Measurements from ENCODE around the gene PRKCSH.
"Not testable (repeated sequence)": the region's sequence is repeated elsewhere in the genome, so short reads cannot be mapped to it uniquely, and the experiment has no call there.

PRKCSH gene

DNA sequence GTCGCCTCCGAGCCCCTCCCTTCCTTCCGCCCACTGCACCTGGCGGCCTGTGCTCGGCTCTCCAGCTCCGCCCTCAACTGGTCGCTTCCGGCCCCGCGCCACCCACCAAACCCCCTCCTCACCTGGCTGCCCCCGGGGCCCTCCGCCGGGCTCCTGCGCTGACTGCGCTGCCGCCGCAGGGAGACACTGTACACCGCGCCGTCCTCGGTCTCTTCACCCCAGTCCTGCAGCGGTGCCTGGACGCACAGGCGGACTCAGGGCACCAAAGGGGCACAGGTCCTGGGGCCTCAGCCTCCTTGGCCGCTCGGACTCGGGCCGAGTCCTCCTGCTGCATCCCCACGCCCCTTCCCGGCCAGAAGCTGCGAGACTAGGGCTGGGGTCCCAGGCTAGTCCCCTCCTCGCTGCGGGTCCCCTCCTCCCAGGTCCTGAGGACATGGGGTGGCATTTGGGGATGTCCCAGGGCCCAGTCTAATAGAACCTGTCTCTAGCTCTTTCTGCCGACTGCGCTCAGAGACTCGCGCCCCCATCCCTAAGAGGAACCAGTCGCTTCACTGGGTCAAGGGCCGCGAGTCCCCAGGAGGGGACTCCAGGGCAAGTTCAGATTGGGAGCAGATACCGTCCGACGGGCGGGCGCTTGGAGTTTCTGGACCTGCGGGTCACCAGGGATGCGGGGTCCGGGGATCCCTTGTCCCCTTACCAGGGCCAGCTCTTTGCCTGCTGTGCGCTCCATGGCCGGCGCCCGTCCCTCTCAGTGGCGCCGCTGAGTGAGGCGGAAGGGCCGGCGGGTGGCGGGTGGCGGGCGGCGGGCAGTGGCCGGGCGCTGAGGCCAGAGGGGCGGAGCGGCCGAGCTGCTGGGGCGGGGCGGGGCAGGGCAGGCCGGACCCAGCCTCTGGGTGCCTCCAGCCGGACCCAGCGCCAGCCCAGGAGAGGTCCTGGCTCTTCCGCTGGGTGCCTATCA is 16.6 kb upstream of the PRKCSH start, which contains the start of gene RGL3:
TSS of gene RGL3 (minus strand) at position 766 of the 958 bp plus-strand sequence. CDS start at position 730, 36 bp downstream.
- no peak for FAIRE-seq
- DNase-seq (ENCODE audit: insufficient read length, low spot score) = no peak

DNA sequence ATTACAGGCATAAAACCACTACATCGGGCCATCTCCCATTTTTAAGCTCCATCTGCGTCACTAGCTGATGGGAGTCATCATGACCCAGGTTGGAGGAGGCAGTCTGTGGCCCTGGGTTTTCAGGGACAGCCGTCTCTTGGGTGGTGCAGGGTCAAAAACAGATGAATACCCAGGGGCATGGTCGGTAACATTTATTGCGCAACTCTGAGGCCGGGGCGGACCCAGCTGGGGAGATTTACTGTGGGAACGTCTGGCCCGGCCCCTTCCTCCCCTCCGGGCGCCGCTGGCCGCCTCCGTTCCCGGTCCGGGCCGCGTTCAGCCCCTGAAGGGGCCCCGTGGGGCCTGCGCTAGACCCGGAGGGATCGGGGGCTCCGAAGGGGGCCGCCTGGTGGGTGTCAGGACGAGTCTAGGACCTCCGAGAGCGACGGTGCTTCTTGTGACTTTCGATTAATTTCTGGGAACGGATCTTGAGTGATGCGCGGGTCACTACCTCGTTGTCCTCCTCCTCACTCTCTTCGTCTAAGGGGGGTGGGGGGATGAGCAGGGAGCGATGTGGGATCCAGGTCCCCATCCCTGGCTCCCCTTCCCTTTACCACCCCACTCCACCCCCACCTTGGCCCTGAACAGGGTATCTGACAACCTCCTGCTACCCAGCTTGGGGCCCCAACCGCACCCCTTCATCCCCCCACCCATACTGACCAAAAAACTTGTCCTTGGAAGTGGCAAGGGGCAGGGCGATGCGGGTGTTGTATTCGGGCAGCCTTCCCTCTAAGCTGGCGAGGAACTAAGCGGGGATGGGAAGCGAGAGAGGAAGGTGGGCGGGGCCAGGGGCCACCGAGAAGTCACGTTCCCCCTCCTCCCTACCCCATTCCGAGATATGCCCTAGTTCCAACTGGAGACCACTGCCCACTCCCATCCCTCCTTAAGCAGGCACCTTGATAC is 14.7 kb upstream of the PRKCSH start:
- DNase-seq (ENCODE audit: insufficient read length, low spot score) (no peak), FAIRE-seq (no peak)

DNA sequence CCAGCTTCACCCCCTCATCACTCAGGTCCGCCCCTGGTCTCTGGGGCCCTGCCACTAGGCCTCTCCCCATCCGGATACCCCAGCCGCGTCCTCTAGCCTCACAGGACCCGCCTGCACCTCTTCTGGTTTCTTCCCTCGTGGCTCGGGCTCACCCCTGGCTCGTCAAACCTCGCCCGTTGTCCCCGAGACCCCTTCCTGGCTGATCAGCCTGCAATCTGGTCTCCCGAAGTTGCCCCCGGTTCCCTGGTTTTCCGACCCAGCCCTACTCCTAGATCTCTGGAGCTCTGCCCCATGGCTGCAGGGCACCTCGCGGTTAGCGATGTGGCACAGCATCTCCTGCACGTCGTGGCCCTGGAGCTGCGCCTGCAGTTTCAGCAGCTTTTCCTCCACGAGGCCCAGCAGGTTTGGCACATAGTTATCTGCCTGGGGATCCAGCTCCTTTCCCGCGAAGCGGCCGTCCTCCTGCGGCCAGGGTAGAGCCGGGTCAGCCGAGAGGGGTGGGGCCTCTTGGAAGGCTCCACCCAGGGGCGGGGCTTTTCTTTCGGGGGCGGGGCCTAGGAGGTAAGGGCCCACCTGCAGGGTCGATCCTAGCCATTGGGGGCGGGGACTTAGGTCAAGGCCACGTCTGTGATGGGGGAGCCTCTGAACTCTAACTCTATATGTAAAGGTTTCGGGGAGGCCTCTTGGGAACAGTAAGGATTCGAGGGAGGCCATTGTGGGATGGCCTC is 13.9 kb upstream of the PRKCSH start:
- DNase-seq (ENCODE audit: insufficient read length, low spot score) (peak; percentile 72), FAIRE-seq (no peak)

DNA sequence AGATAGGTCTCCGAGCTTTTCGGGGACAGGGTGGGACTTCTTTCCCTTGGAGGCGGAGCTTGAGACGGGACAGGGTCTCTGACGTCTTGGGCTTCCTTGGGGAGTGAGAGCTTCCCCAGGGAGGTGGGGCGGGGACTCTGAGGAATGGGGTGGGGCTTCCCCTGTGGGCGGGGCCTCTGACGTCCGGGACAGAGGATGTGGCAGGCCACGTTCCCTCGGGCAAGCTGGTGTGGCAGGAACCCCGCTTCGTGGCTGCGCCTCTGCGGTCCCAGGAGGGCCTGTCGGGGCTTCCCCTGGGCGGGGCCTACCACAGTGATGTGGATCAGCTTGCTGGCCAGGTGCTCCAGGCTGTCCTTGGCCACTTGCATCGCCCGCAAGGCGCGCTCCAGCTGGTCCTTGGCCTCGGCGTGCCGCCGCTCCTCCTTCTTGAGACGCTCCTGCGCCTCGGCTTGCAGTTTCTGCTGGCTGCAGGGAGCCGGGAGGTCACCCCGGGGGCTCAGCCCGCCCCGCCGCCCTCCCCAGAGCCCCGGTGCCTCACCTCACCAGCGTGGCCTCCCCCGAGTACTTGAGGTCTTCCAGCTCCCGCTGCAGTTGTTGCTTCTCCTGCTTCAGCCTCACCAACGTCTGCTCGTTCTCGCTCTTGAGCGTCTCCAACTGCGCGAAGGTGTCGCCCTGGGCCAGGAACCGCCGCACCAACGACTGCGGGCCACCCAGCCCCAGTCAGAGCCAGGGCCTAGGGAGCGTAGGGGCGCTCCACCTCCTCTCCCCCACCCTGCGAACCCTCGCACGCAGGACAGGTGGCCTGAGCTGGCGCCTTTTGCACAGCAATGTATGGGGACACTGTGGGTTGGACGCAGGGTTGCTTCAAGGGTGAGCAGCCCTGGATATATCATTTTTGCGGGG is 13.0 kb upstream of the PRKCSH start:
- peak; percentile 94 for DNase-seq (ENCODE audit: insufficient read length, low spot score)
- FAIRE-seq = peak; percentile 90

DNA sequence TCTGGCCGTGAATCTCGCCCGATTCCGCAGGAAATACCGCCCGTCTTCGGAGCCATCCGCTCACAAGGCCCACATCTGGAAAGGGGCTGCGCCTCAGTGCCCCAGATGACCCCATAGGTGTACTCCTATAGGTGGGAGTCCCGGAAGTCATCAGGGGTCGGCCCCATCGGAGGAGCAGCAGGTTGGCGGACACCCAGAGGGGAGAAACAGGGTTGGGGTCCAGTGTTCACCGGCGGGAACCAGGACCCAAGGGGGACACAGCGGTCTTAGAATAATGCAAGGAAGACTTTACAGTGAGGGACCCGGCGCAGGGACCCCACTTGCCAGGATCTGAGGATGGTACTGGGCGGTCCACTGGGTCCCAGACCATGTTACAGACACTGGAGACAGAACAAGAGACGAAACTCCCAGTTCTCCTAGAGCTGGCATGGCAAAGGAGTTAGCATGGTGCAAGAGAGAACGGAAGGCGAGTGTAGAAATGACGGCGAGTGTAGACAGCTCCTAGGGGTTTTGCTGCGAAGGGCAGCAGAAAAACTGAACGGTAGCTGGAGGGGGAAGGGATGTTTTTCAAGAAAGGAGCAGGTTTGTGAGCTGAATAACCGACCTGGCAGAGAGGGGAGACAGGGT is 12.2 kb upstream of the PRKCSH start:
- FAIRE-seq = no peak

DNA sequence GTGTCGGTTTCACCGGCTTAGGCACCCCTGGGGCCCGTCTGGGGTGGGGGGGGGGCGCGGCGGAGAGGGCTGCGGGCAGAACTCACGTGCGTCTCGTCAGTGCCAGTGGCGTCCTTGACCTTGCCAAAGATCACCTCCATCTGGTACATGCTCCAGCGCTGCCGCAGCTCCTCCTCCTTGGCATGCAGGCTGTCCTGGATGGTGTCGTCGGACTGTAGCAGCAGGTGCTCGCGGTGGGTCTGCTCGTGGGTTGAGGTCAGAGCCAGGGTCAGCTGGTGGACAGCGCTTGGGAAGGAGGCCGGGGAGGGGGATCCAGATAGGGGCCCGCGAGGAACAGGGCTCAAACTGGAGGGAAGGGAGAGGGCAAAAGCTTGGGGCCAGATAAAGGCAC is 11.6 kb upstream of the PRKCSH start:
- DNase-seq (ENCODE audit: insufficient read length, low spot score) (no peak), FAIRE-seq (no peak)

More for the DNA sequence above, 12.2 kb upstream of the PRKCSH start:
- DNase-seq (ENCODE audit: insufficient read length, low spot score) = no peak

DNA sequence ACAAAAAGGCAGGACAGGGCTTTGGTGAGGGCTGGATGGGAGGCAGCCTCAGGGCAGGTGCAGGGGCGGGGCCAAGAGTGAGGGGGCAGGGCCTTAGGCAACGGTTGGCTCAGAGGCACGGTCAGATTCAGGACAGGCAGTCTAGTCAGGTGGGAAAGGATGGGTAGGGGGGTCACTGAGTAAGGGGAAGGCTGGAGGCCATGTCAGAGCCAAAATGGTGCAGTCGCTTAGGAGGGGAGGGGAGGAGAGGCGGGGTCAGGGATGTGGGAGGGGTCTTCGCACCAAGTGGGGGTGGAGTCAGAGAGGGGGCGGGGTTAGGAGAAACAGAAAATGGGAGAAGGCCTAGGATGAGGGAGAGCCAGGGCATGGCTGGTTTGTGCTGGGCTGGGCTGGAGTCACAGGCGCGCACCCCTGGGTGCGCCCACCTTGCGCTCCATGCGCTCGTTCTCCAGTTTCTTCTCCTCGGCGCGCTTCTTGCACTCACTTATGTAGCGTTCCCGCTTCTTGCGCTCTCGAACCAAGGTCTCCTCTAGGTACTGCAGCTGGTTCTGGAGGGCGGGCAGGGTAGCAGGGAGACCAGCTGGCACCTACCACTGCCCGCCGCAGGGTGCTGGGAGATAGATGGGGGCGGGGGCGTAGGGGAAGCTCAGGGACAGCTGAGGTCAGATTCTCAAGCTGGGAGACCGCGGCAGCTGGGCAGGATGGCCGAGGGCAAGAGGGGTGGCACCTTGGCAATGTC is 9.5 kb upstream of the PRKCSH start:
- FAIRE-seq = no peak
- no peak for DNase-seq (ENCODE audit: insufficient read length, low spot score)

DNA sequence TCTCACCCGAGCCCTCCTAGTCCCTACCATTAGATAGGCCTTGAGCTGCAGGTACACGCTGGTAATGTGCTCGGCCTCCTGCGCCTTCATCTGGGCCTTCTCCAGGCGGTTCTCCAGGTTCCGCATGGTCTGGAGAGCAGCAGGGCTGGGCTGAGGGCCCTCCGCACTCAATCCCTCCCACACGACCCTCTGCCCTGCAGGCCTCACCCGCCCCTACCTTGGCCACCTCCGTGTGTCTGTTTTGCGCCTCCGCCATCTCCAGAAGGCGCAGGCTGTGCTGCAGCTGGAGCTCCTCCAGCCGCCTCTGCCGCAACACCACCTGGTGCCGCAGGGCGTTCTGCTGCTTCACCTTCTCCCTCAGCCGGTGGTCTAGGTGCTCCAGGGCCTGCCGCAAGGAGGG is 8.8 kb upstream of the PRKCSH start:
- DNase-seq (ENCODE audit: insufficient read length, low spot score) = no peak
- no peak for FAIRE-seq

DNA sequence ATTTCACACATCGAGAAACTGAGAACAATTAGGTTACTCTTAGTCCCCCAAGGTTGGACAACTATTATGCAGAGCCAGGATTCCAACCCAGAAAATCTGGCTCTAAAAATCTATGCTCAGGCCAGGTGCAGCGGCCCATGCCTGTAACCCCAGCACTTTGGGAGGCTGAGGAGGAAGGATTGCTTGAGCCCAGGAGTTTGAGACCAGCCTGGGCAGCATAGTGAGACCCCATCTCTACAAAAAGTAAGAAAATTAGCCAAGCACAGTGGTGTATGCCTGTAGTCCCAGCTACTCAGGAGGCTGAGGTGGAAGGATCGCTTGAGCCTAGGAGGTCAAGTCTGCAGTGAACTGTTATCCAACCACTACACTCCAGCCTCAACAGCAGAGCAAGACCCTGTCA is 1.9 kb upstream of the PRKCSH start:
- FAIRE-seq; DNase-seq (ENCODE audit: insufficient read length, low spot score): not testable (repeated sequence)

DNA sequence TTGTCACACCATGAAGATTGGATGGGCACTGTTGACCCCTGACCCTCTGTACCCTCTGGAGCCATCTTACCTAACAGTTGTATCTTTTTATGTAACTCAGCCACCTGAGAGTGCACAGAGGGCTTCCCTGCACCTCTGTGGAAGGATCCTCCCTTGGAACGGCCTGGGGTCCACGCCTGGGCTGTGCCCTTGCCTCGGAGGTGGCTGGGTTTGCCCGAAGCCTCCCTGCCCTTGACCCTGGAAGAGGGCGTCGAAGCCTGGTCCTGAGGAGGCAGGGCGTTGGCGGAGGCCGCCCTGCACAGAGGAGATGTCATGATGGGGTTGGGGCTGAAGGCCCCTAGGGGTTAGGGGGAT is 755 bp upstream of the PRKCSH start:
- FAIRE-seq = no peak
- no peak for DNase-seq (ENCODE audit: insufficient read length, low spot score)

DNA sequence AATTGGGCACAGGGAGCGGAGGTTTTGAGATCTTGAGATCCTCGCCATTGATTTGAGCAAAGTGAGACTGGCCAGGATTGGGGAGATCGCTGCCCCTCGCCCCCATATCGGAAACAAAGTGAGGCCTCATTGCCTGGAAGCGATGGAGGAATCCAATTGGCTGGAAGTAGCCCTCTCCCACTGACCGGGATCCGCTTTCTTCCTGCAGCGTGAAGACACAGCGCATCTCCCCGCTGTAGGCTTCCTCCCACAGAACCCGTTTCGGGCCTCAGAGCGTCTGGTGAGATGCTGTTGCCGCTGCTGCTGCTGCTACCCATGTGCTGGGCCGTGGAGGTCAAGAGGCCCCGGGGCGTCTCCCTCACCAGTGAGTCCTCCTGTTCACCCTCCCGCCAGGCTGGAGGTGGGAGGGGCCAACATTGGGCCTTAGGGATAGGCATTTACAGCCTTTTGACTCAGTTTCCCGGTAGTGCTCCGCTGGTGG is 438 bp downstream of the PRKCSH start:
- FAIRE-seq (no peak), DNase-seq (ENCODE audit: insufficient read length, low spot score) (no peak)

DNA sequence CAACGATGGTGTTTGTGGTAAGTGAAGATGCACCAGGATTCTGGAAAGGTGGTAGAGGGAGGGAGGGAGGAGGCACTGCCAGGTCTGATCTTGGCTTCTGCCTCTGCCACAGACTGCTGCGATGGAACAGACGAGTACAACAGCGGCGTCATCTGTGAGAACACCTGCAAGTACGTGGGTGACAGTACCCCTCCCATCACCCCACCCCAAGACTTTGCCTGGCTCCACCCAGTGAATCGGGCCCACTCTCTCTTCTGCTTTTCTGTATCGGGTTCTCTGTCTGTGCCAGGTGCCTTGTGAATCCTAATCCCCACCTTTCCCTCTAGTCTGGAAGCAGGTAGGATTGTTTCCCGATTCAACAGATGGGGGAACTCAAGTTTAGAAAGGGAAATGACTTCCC is 2.5 kb downstream of the PRKCSH start:
- FAIRE-seq (no peak), DNase-seq (ENCODE audit: insufficient read length, low spot score) (no peak)

DNA sequence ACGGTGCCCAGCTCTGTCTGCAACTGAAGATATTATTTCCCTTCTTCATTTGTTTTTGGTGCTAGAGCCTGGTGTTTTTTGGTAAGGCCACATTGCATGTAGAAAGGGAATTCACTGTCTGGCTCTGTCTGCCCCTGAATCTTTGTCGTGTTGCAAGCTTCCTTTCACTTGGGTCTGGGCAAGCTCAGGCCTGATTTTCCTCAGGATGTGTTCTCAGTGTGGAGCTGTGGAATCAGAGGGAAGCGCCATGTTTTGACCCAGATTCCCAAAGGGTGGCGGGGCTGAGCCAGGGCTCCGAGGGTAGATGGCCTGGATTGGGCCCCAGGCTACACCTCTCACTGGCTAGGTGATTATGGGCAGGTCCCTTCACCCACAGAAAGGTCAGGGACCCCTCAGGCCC is 8.6 kb downstream of the PRKCSH start:
- FAIRE-seq (no peak), DNase-seq (ENCODE audit: insufficient read length, low spot score) (no peak)

DNA sequence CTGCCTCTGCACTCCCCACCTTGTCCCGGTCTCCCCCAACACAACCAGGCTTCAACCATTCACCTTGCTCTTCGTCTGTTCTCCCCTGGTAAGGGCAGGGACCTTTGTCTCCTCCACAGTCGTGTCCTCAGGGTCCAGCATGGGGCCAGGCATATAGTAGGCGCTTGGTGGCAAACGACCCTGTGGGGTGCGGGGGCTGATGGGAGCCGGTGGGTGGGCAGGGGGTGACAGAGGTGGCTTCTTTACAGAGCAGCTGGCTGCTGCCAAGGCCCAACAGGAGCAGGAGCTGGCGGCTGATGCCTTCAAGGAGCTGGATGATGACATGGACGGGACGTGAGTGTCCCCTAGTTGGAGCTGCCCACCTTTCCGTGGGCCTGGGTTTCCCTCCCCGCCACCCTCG is 9.7 kb downstream of the PRKCSH start:
- FAIRE-seq (no peak), DNase-seq (ENCODE audit: insufficient read length, low spot score) (no peak)

DNA sequence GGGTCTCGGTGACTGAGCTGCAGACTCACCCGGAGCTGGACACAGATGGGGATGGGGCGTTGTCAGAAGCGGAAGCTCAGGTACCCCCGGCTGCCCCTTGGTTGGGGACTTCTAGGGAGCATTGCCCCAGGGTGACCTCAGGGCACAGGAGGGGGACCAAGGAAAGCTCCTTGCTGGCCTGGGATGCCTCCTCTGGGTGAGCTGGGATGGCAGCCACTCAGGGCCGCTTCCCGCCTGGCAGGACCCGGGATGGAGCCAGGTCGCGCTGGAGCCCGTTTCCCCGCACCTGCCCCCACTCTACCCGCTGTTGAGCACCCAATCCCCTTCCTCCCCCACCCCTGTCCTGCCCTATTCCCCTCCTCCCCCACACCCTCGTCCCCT is 10.8 kb downstream of the PRKCSH start:
- DNase-seq (ENCODE audit: insufficient read length, low spot score) (no peak), FAIRE-seq (no peak)

DNA sequence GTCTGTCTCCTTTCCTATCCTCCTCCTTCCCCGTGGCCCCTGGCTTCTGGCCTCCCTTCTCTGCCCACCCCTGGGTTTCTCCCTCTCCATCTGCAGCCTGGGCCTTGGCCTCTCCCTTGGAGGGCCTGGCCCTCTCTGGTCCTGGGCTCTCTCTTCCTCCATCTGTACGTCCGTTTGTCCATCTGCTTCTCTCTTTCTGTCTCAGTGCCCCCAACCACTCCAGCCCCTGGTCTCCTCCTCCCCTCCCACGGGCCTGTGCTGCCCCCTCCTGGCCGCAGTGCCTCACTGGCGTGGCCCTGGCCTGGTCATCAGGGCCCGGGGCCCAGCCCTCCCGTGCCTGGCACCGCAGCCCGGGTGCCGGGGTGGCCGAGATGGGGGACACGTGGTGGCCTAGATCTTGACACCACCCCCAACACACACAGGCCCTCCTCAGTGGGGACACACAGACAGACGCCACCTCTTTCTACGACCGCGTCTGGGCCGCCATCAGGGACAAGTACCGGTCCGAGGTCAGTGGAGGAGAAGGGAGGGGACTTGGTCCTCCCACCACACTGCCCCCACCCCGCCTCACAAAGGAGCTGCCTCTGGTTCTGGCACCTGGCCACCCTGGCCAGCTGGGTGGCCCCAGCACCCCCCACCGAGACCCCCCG is 11.3 kb downstream of the PRKCSH start:
- DNase-seq (ENCODE audit: insufficient read length, low spot score) (peak; percentile 77), FAIRE-seq (no peak)

DNA sequence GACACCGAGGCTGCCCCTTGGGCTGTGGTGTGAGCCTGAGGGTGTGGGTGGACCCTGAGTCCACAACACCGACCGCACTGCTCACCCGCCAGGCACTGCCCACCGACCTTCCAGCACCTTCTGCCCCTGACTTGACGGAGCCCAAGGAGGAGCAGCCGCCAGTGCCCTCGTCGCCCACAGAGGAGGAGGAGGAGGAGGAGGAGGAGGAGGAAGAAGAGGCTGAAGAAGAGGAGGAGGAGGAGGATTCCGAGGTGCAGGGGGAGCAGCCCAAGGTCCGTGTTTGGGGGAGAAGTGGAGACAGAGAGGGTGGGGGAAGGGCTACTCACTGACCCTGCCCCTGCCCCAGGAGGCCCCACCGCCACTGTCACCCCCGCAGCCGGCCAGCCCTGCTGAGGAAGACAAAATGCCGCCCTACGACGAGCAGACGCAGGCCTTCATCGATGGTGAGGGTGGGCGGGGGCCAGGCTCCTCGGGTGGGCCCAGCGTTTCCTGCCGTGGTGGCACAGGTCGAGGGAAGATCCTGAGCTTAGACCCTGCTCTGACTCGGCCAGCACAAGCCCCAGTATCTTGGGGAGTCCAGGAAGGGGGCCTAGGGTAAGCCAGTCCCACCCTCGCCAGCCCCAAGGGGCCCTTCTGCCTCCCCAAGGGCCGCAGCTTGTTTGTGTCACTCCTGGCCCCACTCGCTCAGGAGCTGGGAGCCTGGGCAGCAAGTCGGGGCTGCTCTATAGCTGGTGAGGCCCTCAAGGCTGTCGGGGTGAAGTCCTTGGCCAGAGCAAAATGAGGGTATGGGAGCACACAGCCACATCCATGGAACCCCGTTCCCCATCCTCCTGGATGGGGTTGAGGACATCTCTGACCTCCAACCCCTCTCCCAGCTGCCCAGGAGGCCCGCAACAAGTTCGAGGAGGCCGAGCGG is 12.2 kb downstream of the PRKCSH start:
- FAIRE-seq = no peak
- DNase-seq (ENCODE audit: insufficient read length, low spot score) = no peak

All from GM19239 (cell line).